ENCODE results near the gene PRMT1. TPM values are rescaled to one million over a fixed set of nuclear protein-coding genes. Genes with fewer than 3 reads are reported as not detected.

PRMT1 gene
- polyA plus RNA-seq, 1 donor from 2014 or later: 610 TPM

DNA sequence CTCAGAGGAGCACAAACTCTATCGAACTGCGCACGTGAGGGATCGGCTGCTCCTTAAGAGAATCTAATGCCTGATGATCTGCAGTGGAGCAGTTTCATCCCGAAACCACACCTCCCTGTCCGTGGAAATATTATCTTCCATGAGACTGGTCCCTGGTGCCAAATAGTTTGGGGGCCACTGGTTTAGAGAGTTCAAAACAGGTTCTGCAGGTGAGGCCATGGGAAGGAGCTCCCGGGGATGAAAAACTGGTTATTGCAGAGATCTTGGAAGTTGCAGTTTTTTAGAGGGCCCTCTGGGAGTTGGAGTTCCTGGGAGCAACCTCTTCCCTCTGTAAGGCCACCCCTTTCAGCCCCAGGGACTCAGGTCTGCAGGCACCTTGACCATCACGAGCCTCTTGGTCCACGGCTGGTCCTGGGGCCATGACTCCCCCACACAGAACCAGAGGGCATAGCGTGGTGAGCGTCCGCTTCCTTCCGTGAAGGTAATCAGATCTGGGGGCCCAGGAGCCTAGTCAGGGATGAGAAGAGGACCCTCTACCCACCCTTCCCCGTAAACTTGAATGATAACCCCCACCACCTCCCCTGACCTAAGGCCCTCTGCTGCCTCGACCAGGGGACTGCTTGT lies 16.6 kb upstream of the PRMT1 start:
- TF ChIP-seq, protein P1, sequence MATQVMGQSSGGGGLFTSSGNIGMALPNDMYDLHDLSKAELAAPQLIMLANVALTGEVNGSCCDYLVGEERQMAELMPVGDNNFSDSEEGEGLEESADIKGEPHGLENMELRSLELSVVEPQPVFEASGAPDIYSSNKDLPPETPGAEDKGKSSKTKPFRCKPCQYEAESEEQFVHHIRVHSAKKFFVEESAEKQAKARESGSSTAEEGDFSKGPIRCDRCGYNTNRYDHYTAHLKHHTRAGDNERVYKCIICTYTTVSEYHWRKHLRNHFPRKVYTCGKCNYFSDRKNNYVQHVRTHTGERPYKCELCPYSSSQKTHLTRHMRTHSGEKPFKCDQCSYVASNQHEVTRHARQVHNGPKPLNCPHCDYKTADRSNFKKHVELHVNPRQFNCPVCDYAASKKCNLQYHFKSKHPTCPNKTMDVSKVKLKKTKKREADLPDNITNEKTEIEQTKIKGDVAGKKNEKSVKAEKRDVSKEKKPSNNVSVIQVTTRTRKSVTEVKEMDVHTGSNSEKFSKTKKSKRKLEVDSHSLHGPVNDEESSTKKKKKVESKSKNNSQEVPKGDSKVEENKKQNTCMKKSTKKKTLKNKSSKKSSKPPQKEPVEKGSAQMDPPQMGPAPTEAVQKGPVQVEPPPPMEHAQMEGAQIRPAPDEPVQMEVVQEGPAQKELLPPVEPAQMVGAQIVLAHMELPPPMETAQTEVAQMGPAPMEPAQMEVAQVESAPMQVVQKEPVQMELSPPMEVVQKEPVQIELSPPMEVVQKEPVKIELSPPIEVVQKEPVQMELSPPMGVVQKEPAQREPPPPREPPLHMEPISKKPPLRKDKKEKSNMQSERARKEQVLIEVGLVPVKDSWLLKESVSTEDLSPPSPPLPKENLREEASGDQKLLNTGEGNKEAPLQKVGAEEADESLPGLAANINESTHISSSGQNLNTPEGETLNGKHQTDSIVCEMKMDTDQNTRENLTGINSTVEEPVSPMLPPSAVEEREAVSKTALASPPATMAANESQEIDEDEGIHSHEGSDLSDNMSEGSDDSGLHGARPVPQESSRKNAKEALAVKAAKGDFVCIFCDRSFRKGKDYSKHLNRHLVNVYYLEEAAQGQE (IDR thresholded peaks at IDR 0.05; ENCODE audit: borderline replicate concordance): no peak
- TF ChIP-seq, protein P2, sequence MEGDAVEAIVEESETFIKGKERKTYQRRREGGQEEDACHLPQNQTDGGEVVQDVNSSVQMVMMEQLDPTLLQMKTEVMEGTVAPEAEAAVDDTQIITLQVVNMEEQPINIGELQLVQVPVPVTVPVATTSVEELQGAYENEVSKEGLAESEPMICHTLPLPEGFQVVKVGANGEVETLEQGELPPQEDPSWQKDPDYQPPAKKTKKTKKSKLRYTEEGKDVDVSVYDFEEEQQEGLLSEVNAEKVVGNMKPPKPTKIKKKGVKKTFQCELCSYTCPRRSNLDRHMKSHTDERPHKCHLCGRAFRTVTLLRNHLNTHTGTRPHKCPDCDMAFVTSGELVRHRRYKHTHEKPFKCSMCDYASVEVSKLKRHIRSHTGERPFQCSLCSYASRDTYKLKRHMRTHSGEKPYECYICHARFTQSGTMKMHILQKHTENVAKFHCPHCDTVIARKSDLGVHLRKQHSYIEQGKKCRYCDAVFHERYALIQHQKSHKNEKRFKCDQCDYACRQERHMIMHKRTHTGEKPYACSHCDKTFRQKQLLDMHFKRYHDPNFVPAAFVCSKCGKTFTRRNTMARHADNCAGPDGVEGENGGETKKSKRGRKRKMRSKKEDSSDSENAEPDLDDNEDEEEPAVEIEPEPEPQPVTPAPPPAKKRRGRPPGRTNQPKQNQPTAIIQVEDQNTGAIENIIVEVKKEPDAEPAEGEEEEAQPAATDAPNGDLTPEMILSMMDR (IDR thresholded peaks at IDR 0.05; ENCODE audit: poor library complexity, severe bottlenecking): no peak
- TF ChIP-seq TAF1 (IDR thresholded peaks at IDR 0.05; ENCODE audit: low read depth) (no peak), EZH2 (IDR thresholded peaks at IDR 0.05; ENCODE audit: borderline replicate concordance, insufficient read depth, low read length, poor library complexity, severe bottlenecking) (no peak), SMC3 (conservative IDR thresholded peaks at IDR 0.05; ENCODE audit: poor library complexity) (no peak), MXI1 (conservative IDR thresholded peaks at IDR 0.05; ENCODE audit: poor library complexity, severe bottlenecking) (no peak), RAD21 (conservative IDR thresholded peaks at IDR 0.05) (no peak), EP300 (conservative IDR thresholded peaks at IDR 0.05; ENCODE audit: poor library complexity, severe bottlenecking) (no peak), POLR2AphosphoS5 (IDR thresholded peaks at IDR 0.05) (no peak)
- Histone ChIP-seq H2AFZ (ENCODE audit: low read depth, low read length) (no peak overlapping the region), H3K4me3 (ENCODE audit: low read length) (no peak overlapping the region), H3K27ac (ENCODE audit: low read length) (no peak overlapping the region), H3K9ac (ENCODE audit: low read length) (no peak overlapping the region), H3K79me2 (replicated peaks; ENCODE audit: insufficient read depth, low read length) (no peaks in the 10 kb centered on the region), H3K9me3 (ENCODE audit: low read length) (no peaks in the 10 kb centered on the region), H4K20me1 (ENCODE audit: insufficient read depth) (no peaks in the 10 kb centered on the region), H3K36me3 (ENCODE audit: insufficient read depth, low read length) (no peaks in the 10 kb centered on the region), H3K9me2 (ENCODE audit: insufficient read depth, low read length) (no peaks in the 10 kb centered on the region), H3K4me2 (ENCODE audit: low read length) (no peak overlapping the region), H3F3A (ENCODE audit: insufficient read depth, low read length, poor library complexity, severe bottlenecking) (no peaks in the 10 kb centered on the region), H3K27me3 (ENCODE audit: insufficient read depth, low read depth, low read length) (no peaks in the 10 kb centered on the region)

DNA sequence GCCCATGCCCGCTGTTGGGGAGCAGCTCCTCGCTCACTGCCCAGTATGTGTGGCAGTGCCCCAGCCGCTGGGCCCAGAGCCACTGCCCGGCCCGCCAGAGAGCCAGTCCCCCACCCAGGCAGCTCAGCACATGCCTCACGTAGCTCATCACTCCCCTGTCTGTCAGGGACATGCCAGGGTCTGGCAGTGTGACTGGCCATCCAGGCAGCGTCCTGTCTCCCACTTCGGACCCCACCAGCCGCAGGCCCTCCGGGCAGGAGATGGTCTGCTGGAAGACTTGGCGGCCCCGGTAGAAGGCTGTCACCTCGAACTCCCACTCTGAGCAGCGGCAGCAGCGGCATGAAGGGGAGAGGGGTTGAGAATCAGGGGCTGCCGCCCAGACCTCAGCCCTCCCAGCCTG lies 15.1 kb upstream of the PRMT1 start:
- Histone ChIP-seq H3K4me2 (ENCODE audit: low read length) (no peak overlapping the region), H4K20me1 (ENCODE audit: insufficient read depth) (no peaks in the 10 kb centered on the region), H3K36me3 (ENCODE audit: insufficient read depth, low read length) (no peaks in the 10 kb centered on the region), H3K27me3 (ENCODE audit: insufficient read depth, low read depth, low read length) (no peaks in the 10 kb centered on the region), H3K9ac (ENCODE audit: low read length) (no peak overlapping the region), H3F3A (ENCODE audit: insufficient read depth, low read length, poor library complexity, severe bottlenecking) (no peaks in the 10 kb centered on the region), H3K9me2 (ENCODE audit: insufficient read depth, low read length) (no peaks in the 10 kb centered on the region), H3K4me3 (ENCODE audit: low read length) (no peak overlapping the region), H3K27ac (ENCODE audit: low read length) (no peak overlapping the region), H3K9me3 (ENCODE audit: low read length) (no peaks in the 10 kb centered on the region), H3K79me2 (replicated peaks; ENCODE audit: insufficient read depth, low read length) (no peaks in the 10 kb centered on the region), H2AFZ (ENCODE audit: low read depth, low read length) (no peak overlapping the region)
- TF ChIP-seq EZH2 (IDR thresholded peaks at IDR 0.05; ENCODE audit: borderline replicate concordance, insufficient read depth, low read length, poor library complexity, severe bottlenecking): no peak
- no peak for TF ChIP-seq SMC3 (conservative IDR thresholded peaks at IDR 0.05; ENCODE audit: poor library complexity)
- TF ChIP-seq, protein P2 (IDR thresholded peaks at IDR 0.05; ENCODE audit: poor library complexity, severe bottlenecking): no peak
- no peak for TF ChIP-seq POLR2AphosphoS5 (IDR thresholded peaks at IDR 0.05)
- no peak for TF ChIP-seq EP300 (conservative IDR thresholded peaks at IDR 0.05; ENCODE audit: poor library complexity, severe bottlenecking)
- TF ChIP-seq, protein P1 (IDR thresholded peaks at IDR 0.05; ENCODE audit: borderline replicate concordance): no peak
